Stimulated activated naive CD4-positive, alpha-beta T cell treated with Interleukin-2 at 50 U/mL for 16 hours (primary cell): ENCODE measurements around the gene GLRX2.
"Not testable (repeated sequence)": the region's sequence is repeated elsewhere in the genome, so short reads cannot be mapped to it uniquely, and the experiment has no call there.

Experiments
- DNase-seq: peaks from one replicate; lab custom pipeline; 2025; lab: John Stamatoyannopoulos, UW

Gene GLRX2

GRCh38 chr1:193104907-193105820 lies at the start of gene GLRX2:
Gene GLRX2, minus strand, starts transcription at chr1:193105414. Its CDS starts 32 bp downstream, at chr1:193105382.
- DNase-seq = peak; percentile 58

GRCh38 chr1:193144999-193145398 lies 39.8 kb upstream of the GLRX2 start:
- DNase-seq = no peak

- no peak for DNase-seq
These were observed 39.2 kb upstream of the GLRX2 start for GRCh38 chr1:193144361-193144938.

- DNase-seq = no peak
These were observed 38.1 kb upstream of the GLRX2 start for GRCh38 chr1:193143285-193143684.

GRCh38 chr1:193142409-193142808 lies 37.2 kb upstream of the GLRX2 start:
- no peak for DNase-seq

GRCh38 chr1:193141804-193142203 lies 36.6 kb upstream of the GLRX2 start:
- DNase-seq = no peak

- DNase-seq = no peak
These were observed 35.0 kb upstream of the GLRX2 start for GRCh38 chr1:193140254-193140653.

GRCh38 chr1:193131266-193131860 lies 26.1 kb upstream of the GLRX2 start:
- no peak for DNase-seq

- no peak for DNase-seq
These were observed 20.2 kb upstream of the GLRX2 start for GRCh38 chr1:193125369-193125768.

- DNase-seq = no peak
These were observed 18.5 kb upstream of the GLRX2 start for GRCh38 chr1:193123751-193124150.

GRCh38 chr1:193121616-193122593 lies 16.7 kb upstream of the GLRX2 start, which contains the start of gene CDC73:
Gene CDC73, plus strand, starts transcription at chr1:193122031. Its CDS starts 170 bp downstream, at chr1:193122201.
- peak; percentile 99 for DNase-seq

- DNase-seq = no peak
These were observed 15.5 kb upstream of the GLRX2 start for GRCh38 chr1:193120604-193121166.

GRCh38 chr1:193118803-193119730 lies 13.9 kb upstream of the GLRX2 start:
- DNase-seq = no peak

- DNase-seq = no peak
These were observed 13.0 kb upstream of the GLRX2 start for GRCh38 chr1:193118194-193118593.

GRCh38 chr1:193117167-193117566 lies 12.0 kb upstream of the GLRX2 start:
- not testable (repeated sequence) for DNase-seq

GRCh38 chr1:193115629-193116227 lies 10.5 kb upstream of the GLRX2 start:
- DNase-seq = no peak

GRCh38 chr1:193114485-193115095 lies 9.4 kb upstream of the GLRX2 start:
- DNase-seq = no peak

GRCh38 chr1:193113992-193114332 lies 8.7 kb upstream of the GLRX2 start:
- no peak for DNase-seq

GRCh38 chr1:193113258-193113991 lies 8.2 kb upstream of the GLRX2 start:
- DNase-seq = no peak
